Endothelial cell of umbilical vein (primary cell): Measurements from ENCODE around the gene E2F4. TPM values are rescaled to one million over a fixed set of nuclear protein-coding genes. Genes with fewer than 3 reads are reported as not detected.

Experiments
- BruUV-seq: library from RNA; stranded (reverse); fragments of 400-500 nt; replicated peaks from 2 replicates; lab custom pipeline; 2021; lab: Mats Ljungman, UMichigan
- CTCF ChIA-PET: fragments of 300-600, 350-600 bp; sonication (Branson Sonifier 250); formaldehyde crosslinking; loops from one replicate; lab custom pipeline; 2021; ENCODE audit warnings: antibody characterized with exemption, inconsistent platforms; lab: Charles Lee
- POLR2A ChIA-PET: fragments of 300-600, 350-600 bp; sonication (Branson Sonifier 250); formaldehyde crosslinking; loops from one replicate; lab custom pipeline; 2021; ENCODE audit warnings: antibody characterized with exemption, inconsistent platforms; lab: Charles Lee
- DNase-seq: peaks from one replicate; pipeline ENCODE4 v3.0.0-alpha.2; 2011; ENCODE audit warnings: low read depth, low spot score
- FAIRE-seq: peaks from 2 replicates; lab custom pipeline; 2011; peaks lifted over from hg19 to GRCh38; lab: Jason Lieb, UNC
- H2AFZ ChIP-seq: 2 replicates; pipeline ENCODE4 v1.6.0; 2012; ENCODE audit warnings: low read depth, low read length, control low read depth, inconsistent platforms
- H3K27ac ChIP-seq: 2 replicates; pipeline ENCODE4 v1.5.1; 2011; ENCODE audit warnings: low read depth, mild to moderate bottlenecking, control low read depth, low read length, moderate library complexity; ENCODE audit not compliant: insufficient read depth
- H3K27me3 ChIP-seq, 2 experiments: 2 replicates each; pipeline versions ENCODE4 v1.6.0 to v1.6.1; 2011; ENCODE audit warnings: low read length in 2 of 2, mixed read lengths in 1 of 2; ENCODE audit not compliant: control insufficient read depth in 2 of 2, insufficient read depth in 2 of 2
- H3K36me3 ChIP-seq, 2 experiments: 2 replicates in 1 of 2; 3 replicates in 1 of 2; pipeline ENCODE4 v1.5.1; 2011; ENCODE audit warnings: low read length in 2 of 2, mild to moderate bottlenecking in 1 of 2, moderate library complexity in 1 of 2; ENCODE audit not compliant: control insufficient read depth in 2 of 2, insufficient read depth in 2 of 2; ENCODE audit errors: extremely low read depth in 1 of 2
- H3K4me1 ChIP-seq: 3 replicates; pipeline ENCODE4 v1.5.1; 2011; ENCODE audit warnings: mild to moderate bottlenecking, low read length; ENCODE audit not compliant: control insufficient read depth, insufficient read depth; ENCODE audit errors: extremely low read depth
- H3K4me2 ChIP-seq: 2 replicates; pipeline ENCODE4 v1.6.1; 2011; ENCODE audit warnings: low read length, control low read depth, mixed read lengths; ENCODE audit not compliant: insufficient read depth
- H3K4me3 ChIP-seq, 3 experiments: fragments of 200-600 bp in 1 of 3; sonication (generic), shearing (Covaris generic) in 1 of 3; replicated peaks in 1 of 3; 2 replicates each; pipeline ENCODE4 v1.5.1; 2011 to 2016; ENCODE audit warnings: control low read depth in 3 of 3, low read length in 3 of 3, mild to moderate bottlenecking in 2 of 3, inconsistent platforms in 1 of 3, low read depth in 1 of 3, moderate library complexity in 1 of 3; ENCODE audit not compliant: insufficient read depth in 1 of 3
- H3K79me2 ChIP-seq: 2 replicates; pipeline ENCODE4 v1.6.0; 2012; ENCODE audit warnings: low read length, inconsistent platforms; ENCODE audit not compliant: control insufficient read depth, insufficient read depth
- H3K9ac ChIP-seq: replicated peaks from 2 replicates; pipeline ENCODE3; 2011; ENCODE audit warnings: low read length, control low read depth; ENCODE audit not compliant: insufficient read depth; ENCODE audit errors: extremely low read depth
- H3K9me1 ChIP-seq: replicated peaks from 3 replicates; pipeline ENCODE4 v1.6.0; 2011; ENCODE audit warnings: mild to moderate bottlenecking, low read length; ENCODE audit not compliant: control insufficient read depth, insufficient read depth; ENCODE audit errors: extremely low read depth
- H3K9me3 ChIP-seq: replicated peaks from 2 replicates; pipeline ENCODE4 v1.5.1; 2012; ENCODE audit warnings: low read length, inconsistent platforms; ENCODE audit not compliant: control insufficient read depth, insufficient read depth
- H4K20me1 ChIP-seq: replicated peaks from 2 replicates; pipeline ENCODE3; 2011; ENCODE audit warnings: mild to moderate bottlenecking, low read length; ENCODE audit not compliant: control insufficient read depth, insufficient read depth; ENCODE audit errors: extremely low read depth
- CTCF ChIP-seq, 2 donors: IDR thresholded peaks; 1 replicate in 1 of 2; 2 replicates in 1 of 2; pipeline ENCODE4 v1.5.1; 2011; ENCODE audit warnings: low read length in 2 of 2, mild to moderate bottlenecking in 2 of 2, moderate library complexity in 2 of 2, control low read depth in 1 of 2, inconsistent platforms in 1 of 2, low read depth in 1 of 2; ENCODE audit not compliant: insufficient read depth in 1 of 2; ENCODE audit errors: extremely low read depth in 1 of 2
- MAX ChIP-seq: IDR thresholded peaks from 2 replicates; pipeline ENCODE4 v1.6.1; 2011; ENCODE audit not compliant: insufficient read depth, insufficient read length
- POLR2A ChIP-seq: IDR thresholded peaks from 2 replicates; pipeline ENCODE4 v1.6.1; 2012; ENCODE audit warnings: low read depth, mild to moderate bottlenecking, control low read depth, low read length
- POLR2AphosphoS5 ChIP-seq: IDR thresholded peaks from 2 replicates; pipeline ENCODE4 v1.6.1; 2012; ENCODE audit warnings: low read depth, mild to moderate bottlenecking, control low read depth, low read length, moderate library complexity; ENCODE audit not compliant: insufficient read depth
- dilution Hi-C: fragments of 300-500 bp; cut with MboI; formaldehyde crosslinking; loops from one replicate; pipeline ENCODE4 v1.15.0; 2019; ENCODE audit warnings: low sequenced_read_pairs; ENCODE audit not compliant: extremely low pct_ligation_motif_present
- intact Hi-C: fragments of 100-400 bp; cut with micrococcal nuclease; formaldehyde crosslinking; loops from one replicate; pipeline ENCODE4 v1.10.0; 2022
- polyA plus RNA-seq, 4 experiments: library from polyadenylated mRNA; depleted of rRNA in 3 of 4; stranded (reverse) in 3 of 4; unstranded in 1 of 4; fragments of >200 nt; gene quantifications; 2 replicates each; pipeline versions ENCODE4 v1.2.1 to v1.2.3, GENCODE V29; 2011 to 2012; ENCODE audit warnings: missing spikeins in 1 of 4
- total RNA-seq: library from RNA; stranded (reverse); gene quantifications from 2 replicates; pipeline ENCODE4 v1.2.3, GENCODE V29; 2021

The E2F4 gene
- total and polyA plus RNA-seq, 2 donors (not counting 3 experiments of a cell fraction or from before 2014, with no cell fraction given): 112 to 168 TPM

- no peak for FAIRE-seq
Observed at GRCh38 chr16:67246756-67247191, 54.8 kb downstream of the E2F4 start.

More at GRCh38 chr16:67246756-67247191, 54.8 kb downstream of the E2F4 start:
- DNase-seq: no peak
- Histone ChIP-seq H3K4me1 (peaks cover 53% of the 10 kb centered on the region), H3K4me3 (peak overlapping the region; percentile 55 to 89 (median 83)), H3K27ac (peak overlapping the region; percentile 88), H3K9me3 (no peaks in the 10 kb centered on the region), H3K9ac (peak overlapping the region; percentile 69), H3K27me3 (peaks cover 0 to 3% of the 10 kb centered on the region in 2 experiments), H3K79me2 (peaks cover 35% of the 10 kb centered on the region), H3K36me3 (peaks cover 0 to 3% of the 10 kb centered on the region in 2 experiments), H3K9me1 (no peaks in the 10 kb centered on the region), H4K20me1 (no peaks in the 10 kb centered on the region), H2AFZ (peak overlapping the region; percentile 27), H3K4me2 (peak overlapping the region; percentile 42)
- ChIA-PET POLR2A (interaction anchor here (1.6 to 2.7 kb wide), 4 partner anchors 20 to 49 kb away, joined by 5 to 10 read pairs (median 6); partner anchors contain the start of gene TMEM208), CTCF (interaction anchor here (0.8 to 2.3 kb wide), 11 partner anchors 10 to 274 kb away, joined by 3 to 12 read pairs (median 4); partner anchors contain the start of genes ELMO3 and TMEM208)
- TF ChIP-seq POLR2AphosphoS5 (no peak), MAX (no peak), CTCF (IDR thresholded peaks at IDR 0.05; ENCODE audit: extremely low read depth in 1 of 2, insufficient read depth in 1 of 2, low read depth in 1 of 2, low read length in 2 of 2) (peak in 1 of 2 donors; percentile 4), POLR2A (no peak)
- intact Hi-C loops (loop anchor here (1.0 kb wide), 6 partner anchors 12 to 100 kb away; partner anchors contain the start of gene PLEKHG4), dilution Hi-C loops (no loop called here)
- BruUV-seq: no TSS peak
